ENCODE measurements around the gene SLC16A7.

- TF ChIP-seq CTCF (IDR thresholded peaks at IDR 0.05 in 8 of 11, conservative IDR thresholded peaks at IDR 0.05 in 3 of 11): no peak
- TF ChIP-seq POLR2AphosphoS5 (IDR thresholded peaks at IDR 0.05): no peak
These were observed 224.8 kb downstream of the SLC16A7 start for GRCh38 chr12:59820594-59821011.
